ENCODE measurements around the gene CMTR2. TPM values are rescaled to one million over a fixed set of nuclear protein-coding genes. Genes with fewer than 3 reads are reported as not detected.
"Not testable (repeated sequence)": the region's sequence is repeated elsewhere in the genome, so short reads cannot be mapped to it uniquely, and the experiment has no call there.

CMTR2 gene
- polyA plus RNA-seq, 2 donors: 8.8 to 9.8 TPM

- Histone ChIP-seq H3K4me3 (ENCODE audit: low read depth in 1 of 2, low read length in 2 of 2) (no peak overlapping the region), H3K27ac (ENCODE audit: low read depth in 2 of 2, low read length in 1 of 2) (no peak overlapping the region), H3K9me3 (ENCODE audit: control insufficient read depth in 2 of 2, insufficient read depth in 1 of 2, low read depth in 1 of 2, low read length in 1 of 2) (no peaks in the 10 kb centered on the region), H3K27me3 (ENCODE audit: control insufficient read depth in 1 of 2, insufficient read depth in 2 of 2, low read length in 2 of 2) (no peaks in the 10 kb centered on the region), H3K36me3 (ENCODE audit: control insufficient read depth in 2 of 2, insufficient read depth in 2 of 2, low read length in 1 of 2) (no peaks in the 10 kb centered on the region), H3K4me1 (ENCODE audit: control insufficient read depth in 2 of 2, insufficient read depth in 2 of 2, low read length in 1 of 2) (no peaks in the 10 kb centered on the region)
- WGBS, 2 donors: 20 to 24% methylated on average over 7 of the region's 7 CpGs
Observed at GRCh38 chr16:71311553-71312158, 22.5 kb upstream of the CMTR2 start.

DNA sequence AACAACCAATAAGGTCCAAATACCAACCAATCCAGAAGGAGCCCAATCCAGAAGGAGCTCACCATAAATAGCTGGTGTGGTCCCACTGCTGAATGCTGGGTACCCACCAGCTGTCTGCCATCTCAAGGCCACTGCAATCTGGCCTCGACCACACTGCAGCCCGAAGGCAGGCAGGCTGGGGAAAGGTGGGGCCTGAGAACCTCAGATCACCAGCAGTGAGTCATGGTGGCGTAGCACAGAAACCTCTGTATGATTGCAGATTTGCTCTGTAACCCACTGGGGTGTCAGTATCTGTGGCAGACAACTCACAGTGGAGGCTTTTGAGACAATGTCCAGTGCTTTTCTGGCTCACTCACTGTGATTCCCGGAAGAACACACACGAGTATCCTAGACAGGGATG is 14.7 kb upstream of the CMTR2 start:
- 74 to 81% methylated on average over 5 of the region's 5 CpGs for WGBS, 2 donors
- Histone ChIP-seq H3K4me3 (ENCODE audit: low read depth in 1 of 2, low read length in 2 of 2) (no peak overlapping the region), H3K9me3 (ENCODE audit: control insufficient read depth in 2 of 2, insufficient read depth in 1 of 2, low read depth in 1 of 2, low read length in 1 of 2) (no peaks in the 10 kb centered on the region), H3K4me1 (ENCODE audit: control insufficient read depth in 2 of 2, insufficient read depth in 2 of 2, low read length in 1 of 2) (no peaks in the 10 kb centered on the region), H3K27ac (ENCODE audit: low read depth in 2 of 2, low read length in 1 of 2) (no peak overlapping the region), H3K27me3 (ENCODE audit: control insufficient read depth in 1 of 2, insufficient read depth in 2 of 2, low read length in 2 of 2) (peaks cover 0 to 4% of the 10 kb centered on the region in 2 donors), H3K36me3 (ENCODE audit: control insufficient read depth in 2 of 2, insufficient read depth in 2 of 2, low read length in 1 of 2) (no peaks in the 10 kb centered on the region)

DNA sequence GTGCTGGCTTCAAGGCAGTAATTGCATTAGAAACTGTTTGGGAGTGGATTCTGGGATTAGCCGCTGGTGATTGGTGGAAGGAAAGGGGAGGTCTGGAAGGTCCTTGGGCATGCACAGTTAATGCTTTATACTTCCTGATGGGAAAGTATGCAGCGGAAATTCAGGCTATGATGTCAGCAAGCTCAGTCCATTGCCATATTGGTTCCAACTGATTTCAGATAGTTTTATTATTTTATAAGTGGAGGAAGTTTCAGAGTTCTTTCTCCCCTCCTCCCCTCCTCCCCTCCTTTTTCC is 8.1 kb upstream of the CMTR2 start:
- WGBS, 2 donors: 60 to 66% methylated on average over 2 of the region's 2 CpGs
- Histone ChIP-seq H3K27me3 (ENCODE audit: control insufficient read depth in 1 of 2, insufficient read depth in 2 of 2, low read length in 2 of 2) (peaks cover 0 to 4% of the 10 kb centered on the region in 2 donors), H3K4me1 (ENCODE audit: control insufficient read depth in 2 of 2, insufficient read depth in 2 of 2, low read length in 1 of 2) (no peaks in the 10 kb centered on the region)

GRCh38 chr16:71296584-71297340 is 7.6 kb upstream of the CMTR2 start:
- H3K4me1 ChIP-seq (ENCODE audit: control insufficient read depth in 2 of 2, insufficient read depth in 2 of 2, low read length in 1 of 2): no peaks in the 10 kb centered on the region
- peaks cover 0 to 4% of the 10 kb centered on the region in 2 donors for H3K27me3 ChIP-seq (ENCODE audit: control insufficient read depth in 1 of 2, insufficient read depth in 2 of 2, low read length in 2 of 2)
- H3K9me3 ChIP-seq (ENCODE audit: control insufficient read depth in 2 of 2, insufficient read depth in 1 of 2, low read depth in 1 of 2, low read length in 1 of 2): no peaks in the 10 kb centered on the region
- 43 to 51% methylated on average over 3 of the region's 3 CpGs for WGBS, 2 donors
- H3K4me3 ChIP-seq (ENCODE audit: low read depth in 1 of 2, low read length in 2 of 2): no peak overlapping the region
- H3K27ac ChIP-seq (ENCODE audit: low read depth in 2 of 2, low read length in 1 of 2): no peak overlapping the region
- H3K36me3 ChIP-seq (ENCODE audit: control insufficient read depth in 2 of 2, insufficient read depth in 2 of 2, low read length in 1 of 2): no peaks in the 10 kb centered on the region

More for the DNA sequence above, 8.1 kb upstream of the CMTR2 start:
- no peaks in the 10 kb centered on the region for H3K36me3 ChIP-seq (ENCODE audit: control insufficient read depth in 2 of 2, insufficient read depth in 2 of 2, low read length in 1 of 2)
- no peak overlapping the region for H3K27ac ChIP-seq (ENCODE audit: low read depth in 2 of 2, low read length in 1 of 2)
- no peak overlapping the region for H3K4me3 ChIP-seq (ENCODE audit: low read depth in 1 of 2, low read length in 2 of 2)
- H3K9me3 ChIP-seq (ENCODE audit: control insufficient read depth in 2 of 2, insufficient read depth in 1 of 2, low read depth in 1 of 2, low read length in 1 of 2): no peaks in the 10 kb centered on the region

DNA sequence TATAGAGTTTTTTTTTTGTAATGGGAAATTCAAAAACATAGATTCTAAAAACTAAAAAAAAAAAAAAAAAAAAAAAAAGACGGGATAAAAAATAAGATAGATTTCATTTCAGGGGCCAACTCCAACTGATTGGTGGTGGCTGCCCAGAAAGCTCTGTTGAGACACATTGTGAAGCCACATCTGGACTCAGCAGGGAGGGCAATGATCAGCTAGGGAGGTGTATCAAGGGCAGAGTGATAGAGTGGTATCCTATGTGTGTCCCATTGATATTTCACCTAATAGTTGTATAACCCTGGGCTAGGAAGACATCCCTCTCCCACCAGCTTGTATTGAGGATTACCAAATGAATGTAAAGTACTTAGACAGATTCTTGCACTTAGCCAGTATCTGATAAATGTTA is 6.7 kb upstream of the CMTR2 start:
- Histone ChIP-seq H3K27ac (ENCODE audit: low read depth in 2 of 2, low read length in 1 of 2) (no peak overlapping the region), H3K4me3 (ENCODE audit: low read depth in 1 of 2, low read length in 2 of 2) (no peak overlapping the region), H3K36me3 (ENCODE audit: control insufficient read depth in 2 of 2, insufficient read depth in 2 of 2, low read length in 1 of 2) (no peaks in the 10 kb centered on the region), H3K9me3 (ENCODE audit: control insufficient read depth in 2 of 2, insufficient read depth in 1 of 2, low read depth in 1 of 2, low read length in 1 of 2) (no peaks in the 10 kb centered on the region), H3K27me3 (ENCODE audit: control insufficient read depth in 1 of 2, insufficient read depth in 2 of 2, low read length in 2 of 2) (peaks cover 0 to 4% of the 10 kb centered on the region in 2 donors), H3K4me1 (ENCODE audit: control insufficient read depth in 2 of 2, insufficient read depth in 2 of 2, low read length in 1 of 2) (no peaks in the 10 kb centered on the region)
- 90 to 100% methylated on average over 1 of the region's 1 CpG for WGBS, 2 donors

- peaks cover 0 to 4% of the 10 kb centered on the region in 2 donors for H3K4me1 ChIP-seq (ENCODE audit: control insufficient read depth in 2 of 2, insufficient read depth in 2 of 2, low read length in 1 of 2)
- 13 to 24% methylated on average over 1 of the region's 1 CpG for WGBS, 2 donors
- H3K36me3 ChIP-seq (ENCODE audit: control insufficient read depth in 2 of 2, insufficient read depth in 2 of 2, low read length in 1 of 2): no peaks in the 10 kb centered on the region
- no peaks in the 10 kb centered on the region for H3K9me3 ChIP-seq (ENCODE audit: control insufficient read depth in 2 of 2, insufficient read depth in 1 of 2, low read depth in 1 of 2, low read length in 1 of 2)
- no peak overlapping the region for H3K27ac ChIP-seq (ENCODE audit: low read depth in 2 of 2, low read length in 1 of 2)
- H3K27me3 ChIP-seq (ENCODE audit: control insufficient read depth in 1 of 2, insufficient read depth in 2 of 2, low read length in 2 of 2): no peaks in the 10 kb centered on the region
- H3K4me3 ChIP-seq (ENCODE audit: low read depth in 1 of 2, low read length in 2 of 2): no peak overlapping the region
Observed at GRCh38 chr16:71293919-71294318, 4.7 kb upstream of the CMTR2 start.

- not testable (repeated sequence) for H3K9me3 ChIP-seq (ENCODE audit: control insufficient read depth in 2 of 2, insufficient read depth in 1 of 2, low read depth in 1 of 2, low read length in 1 of 2); H3K4me1 ChIP-seq (ENCODE audit: control insufficient read depth in 2 of 2, insufficient read depth in 2 of 2, low read length in 1 of 2); H3K27ac ChIP-seq (ENCODE audit: low read depth in 2 of 2, low read length in 1 of 2); H3K4me3 ChIP-seq (ENCODE audit: low read depth in 1 of 2, low read length in 2 of 2); H3K36me3 ChIP-seq (ENCODE audit: control insufficient read depth in 2 of 2, insufficient read depth in 2 of 2, low read length in 1 of 2); H3K27me3 ChIP-seq (ENCODE audit: control insufficient read depth in 1 of 2, insufficient read depth in 2 of 2, low read length in 2 of 2)
- 67 to 70% methylated on average over 3 of the region's 3 CpGs for WGBS, 2 donors
Observed at GRCh38 chr16:71292095-71292494, 2.9 kb upstream of the CMTR2 start.

DNA sequence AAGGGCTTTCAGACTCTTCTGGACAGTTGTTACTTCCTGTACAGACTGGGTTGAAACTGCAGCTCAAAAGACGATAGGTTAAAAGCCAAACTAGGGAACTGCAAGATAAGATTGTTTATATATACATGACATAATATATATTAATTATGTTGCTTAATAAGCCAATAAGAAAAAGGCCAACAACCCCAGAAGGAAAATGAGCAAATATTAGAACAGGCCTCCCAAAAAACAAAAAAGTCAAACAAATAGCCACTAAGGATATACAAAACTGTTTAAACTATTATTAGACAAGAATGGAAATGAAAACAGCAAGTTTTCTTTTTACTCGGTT is 495 bp upstream of the CMTR2 start:
- H3K36me3 ChIP-seq (ENCODE audit: control insufficient read depth in 2 of 2, insufficient read depth in 2 of 2, low read length in 1 of 2): peaks cover 5% of the 10 kb centered on the region in 2 donors
- 14 to 16% methylated on average over 2 of the region's 2 CpGs for WGBS, 2 donors
- no peaks in the 10 kb centered on the region for H3K9me3 ChIP-seq (ENCODE audit: control insufficient read depth in 2 of 2, insufficient read depth in 1 of 2, low read depth in 1 of 2, low read length in 1 of 2)
- no peaks in the 10 kb centered on the region for H3K27me3 ChIP-seq (ENCODE audit: control insufficient read depth in 1 of 2, insufficient read depth in 2 of 2, low read length in 2 of 2)
- H3K27ac ChIP-seq (ENCODE audit: low read depth in 2 of 2, low read length in 1 of 2): peak overlapping the region in 1 of 2 donors; percentile 94
- peaks cover 0 to 4% of the 10 kb centered on the region in 2 donors for H3K4me1 ChIP-seq (ENCODE audit: control insufficient read depth in 2 of 2, insufficient read depth in 2 of 2, low read length in 1 of 2)
- H3K4me3 ChIP-seq (ENCODE audit: low read depth in 1 of 2, low read length in 2 of 2): peak overlapping the region in 1 of 2 donors; percentile 84

- peaks cover 5% of the 10 kb centered on the region in 2 donors for H3K36me3 ChIP-seq (ENCODE audit: control insufficient read depth in 2 of 2, insufficient read depth in 2 of 2, low read length in 1 of 2)
- H3K4me1 ChIP-seq (ENCODE audit: control insufficient read depth in 2 of 2, insufficient read depth in 2 of 2, low read length in 1 of 2): peaks cover 0 to 4% of the 10 kb centered on the region in 2 donors
- no peaks in the 10 kb centered on the region for H3K27me3 ChIP-seq (ENCODE audit: control insufficient read depth in 1 of 2, insufficient read depth in 2 of 2, low read length in 2 of 2)
- H3K4me3 ChIP-seq (ENCODE audit: low read depth in 1 of 2, low read length in 2 of 2): peak overlapping the region; percentile 79 to 84
- WGBS, 2 donors: 0 to 4% methylated on average over 3 of the region's 3 CpGs
- H3K27ac ChIP-seq (ENCODE audit: low read depth in 2 of 2, low read length in 1 of 2): peak overlapping the region; percentile 94 to 98
- no peaks in the 10 kb centered on the region for H3K9me3 ChIP-seq (ENCODE audit: control insufficient read depth in 2 of 2, insufficient read depth in 1 of 2, low read depth in 1 of 2, low read length in 1 of 2)
Observed at GRCh38 chr16:71288570-71288889, 672 bp downstream of the CMTR2 start.

DNA sequence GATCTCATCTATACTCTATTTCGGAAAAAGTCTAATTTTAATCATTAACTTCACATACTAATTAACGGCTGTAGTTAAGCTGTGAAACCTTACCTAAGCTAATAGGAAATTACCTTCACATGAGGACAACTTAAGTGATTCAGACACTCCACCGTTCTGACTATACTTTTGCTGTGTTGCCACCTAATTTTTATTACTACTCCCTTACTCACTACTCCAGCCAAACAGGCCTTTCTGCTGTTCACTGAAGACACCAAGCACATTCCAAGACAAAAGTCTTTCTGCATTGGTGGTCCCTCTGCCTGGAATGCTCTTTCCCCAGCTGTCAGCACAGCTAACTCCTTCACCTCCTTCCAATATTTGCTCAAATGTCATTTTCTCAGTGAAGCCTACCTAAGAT is 1.3 kb downstream of the CMTR2 start:
- Histone ChIP-seq H3K27me3 (ENCODE audit: control insufficient read depth in 1 of 2, insufficient read depth in 2 of 2, low read length in 2 of 2) (no peaks in the 10 kb centered on the region), H3K9me3 (ENCODE audit: control insufficient read depth in 2 of 2, insufficient read depth in 1 of 2, low read depth in 1 of 2, low read length in 1 of 2) (no peaks in the 10 kb centered on the region), H3K27ac (ENCODE audit: low read depth in 2 of 2, low read length in 1 of 2) (peak overlapping the region; percentile 87 to 94), H3K36me3 (ENCODE audit: control insufficient read depth in 2 of 2, insufficient read depth in 2 of 2, low read length in 1 of 2) (peaks cover 5% of the 10 kb centered on the region in 2 donors), H3K4me3 (ENCODE audit: low read depth in 1 of 2, low read length in 2 of 2) (peak overlapping the region in 1 of 2 donors; percentile 84), H3K4me1 (ENCODE audit: control insufficient read depth in 2 of 2, insufficient read depth in 2 of 2, low read length in 1 of 2) (peaks cover 0 to 4% of the 10 kb centered on the region in 2 donors)
- WGBS, 2 donors: 76 to 83% methylated on average over 3 of the region's 3 CpGs

All from esophagus (tissue), 2 donors.